8988T (cell line): ENCODE results near the gene RNF144A.

ENCODE experiments used
- DNase-seq: peaks from one replicate; pipeline ENCODE4 v3.0.0; 2011

The RNF144A gene

GRCh38 chr2:7009207-7009911 lies 92.1 kb downstream of the RNF144A start:
- no peak for DNase-seq

GRCh38 chr2:7010391-7011054 lies 93.3 kb downstream of the RNF144A start:
- no peak for DNase-seq

GRCh38 chr2:7011356-7012083 lies 94.3 kb downstream of the RNF144A start:
- DNase-seq, result no peak

DNA sequence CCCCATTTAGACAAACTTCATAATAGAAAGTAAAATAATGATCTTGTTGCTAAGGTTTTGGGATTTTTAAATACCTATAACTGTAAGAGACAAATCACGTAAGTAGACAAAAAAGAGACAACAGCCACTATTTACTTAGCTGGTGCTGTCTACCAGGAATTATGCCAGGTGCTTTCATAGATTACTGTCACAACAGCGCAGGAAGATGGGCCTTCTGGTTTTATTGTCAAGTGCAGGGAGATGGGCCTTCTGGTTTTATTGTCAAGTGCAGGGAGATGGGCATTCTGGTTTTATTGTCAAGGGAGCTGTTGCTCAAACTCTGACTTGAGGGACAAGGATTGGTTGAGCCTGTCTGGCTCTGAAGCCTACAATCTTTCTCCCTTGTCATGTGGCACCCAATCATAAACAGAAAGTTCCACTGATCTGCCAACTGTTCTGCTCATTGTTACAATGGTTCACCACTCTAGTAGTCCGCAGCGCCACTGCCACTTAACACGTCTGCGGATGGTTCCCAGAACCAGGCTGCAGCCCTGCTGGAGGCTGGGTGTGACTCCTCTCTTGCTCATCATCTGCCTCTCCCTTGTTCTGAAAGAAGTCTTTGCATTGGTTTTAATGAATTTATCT lies 95.0 kb downstream of the RNF144A start:
- DNase-seq, result no peak

- DNase-seq, result no peak
These were observed 96.4 kb downstream of the RNF144A start for GRCh38 chr2:7013471-7014160.

- no peak for DNase-seq
These were observed 97.0 kb downstream of the RNF144A start for GRCh38 chr2:7014174-7014640.

- no peak for DNase-seq
These were observed 98.1 kb downstream of the RNF144A start for GRCh38 chr2:7015007-7015950.

- DNase-seq, result no peak
These were observed 98.9 kb downstream of the RNF144A start for GRCh38 chr2:7016148-7016547.

GRCh38 chr2:7016601-7017211 lies 99.5 kb downstream of the RNF144A start:
- no peak for DNase-seq

- no peak for DNase-seq
These were observed 100.6 kb downstream of the RNF144A start for GRCh38 chr2:7017671-7018281.

DNA sequence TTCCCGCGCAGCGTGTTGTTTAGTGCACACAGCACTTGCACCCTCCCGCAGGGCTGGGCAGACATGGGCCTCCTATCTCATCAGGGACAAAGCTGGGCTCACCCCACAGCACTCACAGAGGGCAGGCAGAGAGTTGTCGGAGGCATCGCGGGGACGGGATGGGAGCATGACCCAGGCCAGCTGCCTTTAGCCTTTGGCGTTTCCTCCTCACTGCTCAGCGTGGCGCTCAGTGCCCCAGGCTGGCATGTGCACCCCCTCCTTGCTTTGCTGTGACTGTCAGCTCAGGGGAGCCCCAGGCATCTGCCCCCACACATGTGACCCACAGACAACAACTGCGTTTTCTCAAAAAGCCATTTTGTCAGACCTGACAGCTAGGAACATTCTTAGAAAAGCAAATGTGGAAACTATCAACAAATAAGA lies 101.1 kb downstream of the RNF144A start:
- no peak for DNase-seq

DNA sequence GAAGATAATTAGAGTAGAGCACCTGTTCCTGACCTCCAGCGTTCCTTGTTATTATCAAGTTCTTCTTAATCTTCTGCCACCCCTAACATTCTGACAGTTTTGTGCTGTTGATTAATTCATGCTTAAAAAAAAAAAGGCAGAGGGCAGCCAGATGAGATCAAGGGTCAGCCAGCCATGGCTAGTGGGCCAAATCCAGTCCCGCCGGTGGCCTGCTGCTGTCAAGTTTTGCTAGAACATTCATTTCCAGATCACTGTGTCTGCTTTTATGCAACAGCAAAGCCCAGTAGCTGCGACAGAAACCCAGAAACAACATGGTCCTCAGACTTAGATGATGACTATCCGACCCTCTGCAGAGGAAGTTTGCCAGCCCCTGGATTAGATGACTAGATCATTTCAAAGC lies 101.6 kb downstream of the RNF144A start:
- DNase-seq, result no peak

DNA sequence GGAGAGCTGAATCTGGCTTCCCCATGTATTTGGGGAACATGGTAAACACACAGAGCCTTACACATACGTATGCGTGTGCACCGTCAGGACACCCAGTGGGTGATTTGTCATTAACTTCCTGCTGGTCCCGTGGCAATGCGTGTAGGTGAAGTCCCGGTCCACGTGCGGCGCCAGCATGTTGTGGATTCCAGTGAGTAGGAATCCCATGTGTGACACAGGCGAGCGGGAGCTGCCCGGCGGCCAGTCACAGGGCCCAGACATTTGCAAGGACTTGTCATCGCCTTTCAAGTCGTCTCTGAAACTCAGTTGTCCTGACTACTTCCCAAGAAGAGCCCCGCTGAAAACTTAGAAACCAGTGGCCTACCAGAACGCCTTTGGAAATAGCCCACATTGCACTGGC lies 102.0 kb downstream of the RNF144A start:
- DNase-seq, result no peak

- no peak for DNase-seq
These were observed 102.8 kb downstream of the RNF144A start for GRCh38 chr2:7020059-7020458.

GRCh38 chr2:7020468-7020867 lies 103.3 kb downstream of the RNF144A start:
- DNase-seq, result no peak

- no peak for DNase-seq
These were observed 103.8 kb downstream of the RNF144A start for GRCh38 chr2:7020939-7021470.

DNA sequence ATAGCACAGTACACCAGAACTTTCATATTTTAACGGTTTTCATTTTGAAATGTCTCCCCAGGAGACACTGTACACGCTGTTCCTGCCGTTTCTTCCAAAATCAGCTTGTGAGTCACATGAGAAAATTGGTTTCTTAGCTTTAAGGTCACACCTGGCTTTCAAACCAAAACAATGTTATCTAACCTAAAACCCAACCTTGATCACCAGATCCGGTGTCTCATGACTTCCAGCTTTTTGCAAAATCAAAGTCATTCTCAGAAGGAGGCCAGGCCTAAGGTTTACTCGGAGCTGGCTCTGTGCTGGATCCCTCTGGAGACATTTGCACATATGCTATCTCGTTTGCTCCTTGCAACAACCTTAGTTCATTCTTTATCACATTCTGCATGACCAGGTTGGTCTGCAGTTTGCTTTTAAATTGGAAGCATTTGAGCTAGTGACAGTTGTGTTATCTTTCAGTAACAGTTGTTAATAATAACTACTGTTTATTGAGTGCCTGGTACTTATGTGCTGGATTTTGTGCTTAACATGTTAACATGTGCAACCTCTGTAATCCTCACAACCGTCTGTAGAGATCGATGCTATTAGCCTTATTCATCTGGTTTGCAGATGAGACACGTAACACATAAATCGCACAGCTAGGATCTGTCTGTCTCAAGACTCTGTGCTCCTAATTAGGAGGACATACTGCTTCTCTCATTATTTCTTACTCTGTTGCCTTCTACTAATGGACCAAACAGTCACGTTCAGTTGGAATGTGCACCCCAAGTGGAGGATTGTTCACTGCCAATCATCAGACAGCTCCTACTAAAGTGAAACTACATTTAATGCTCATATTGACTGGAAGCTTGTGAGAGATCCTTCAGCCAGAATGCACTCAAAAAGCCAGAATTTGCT lies 105.5 kb downstream of the RNF144A start:
- DNase-seq, result no peak

GRCh38 chr2:7023542-7023941 lies 106.3 kb downstream of the RNF144A start:
- DNase-seq, result no peak

GRCh38 chr2:7024261-7024660 lies 107.0 kb downstream of the RNF144A start:
- DNase-seq, result no peak
